HUES6 (cell line): Measurements from ENCODE around the gene EYA4.

Experiments used
- H3K27ac ChIP-seq: 2 replicates; pipeline ENCODE4 v1.7.0; 2013; ENCODE audit warnings: low read depth, mild to moderate bottlenecking, low read length, inconsistent platforms
- H3K27me3 ChIP-seq: 2 replicates; pipeline ENCODE4 v1.6.1; 2013; ENCODE audit warnings: low read length; ENCODE audit not compliant: control insufficient read depth, insufficient read depth
- H3K36me3 ChIP-seq: 2 replicates; pipeline ENCODE4 v1.6.1; 2013; ENCODE audit warnings: low read length; ENCODE audit not compliant: control insufficient read depth, insufficient read depth
- H3K4me1 ChIP-seq: 2 replicates; pipeline ENCODE4 v1.6.1; 2013; ENCODE audit warnings: low read length; ENCODE audit not compliant: control insufficient read depth, insufficient read depth
- H3K4me3 ChIP-seq: 2 replicates; pipeline ENCODE4 v1.5.1; 2013; ENCODE audit warnings: low read depth, low read length
- H3K9ac ChIP-seq: one replicate; pipeline ENCODE4 v1.6.1; 2013; ENCODE audit warnings: mild to moderate bottlenecking, low read length
- H3K9me3 ChIP-seq: 2 replicates; pipeline ENCODE4 v1.6.1; 2013; ENCODE audit warnings: low read depth, low read length; ENCODE audit not compliant: control insufficient read depth, insufficient read depth

EYA4 gene

DNA sequence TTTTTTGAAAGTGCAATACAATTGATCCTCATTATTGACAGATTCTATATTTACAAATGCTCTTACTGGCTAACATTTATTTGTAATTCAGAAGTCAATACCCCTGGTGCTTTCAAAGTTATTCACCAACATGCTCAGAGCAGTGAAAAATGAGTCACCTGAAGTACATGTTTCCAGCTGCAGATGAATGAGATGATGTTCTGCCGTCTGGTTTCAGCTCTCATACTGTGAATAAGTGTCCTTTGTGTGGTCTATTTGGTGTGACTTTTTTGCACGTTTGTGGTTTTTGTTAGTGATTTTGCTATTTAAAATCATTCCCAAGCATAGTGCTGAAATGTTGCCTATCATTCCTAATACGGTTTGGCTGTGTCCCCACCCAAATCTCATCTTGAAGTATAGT lies 22.3 kb upstream of the EYA4 start:
- Histone ChIP-seq H3K9me3 (peaks cover 10% of the 10 kb centered on the region; the same call in 1 of the 2 replicates), H3K36me3 (no peaks in the 10 kb centered on the region), H3K27ac (no peak overlapping the region), H3K9ac (no peak overlapping the region), H3K27me3 (no peaks in the 10 kb centered on the region), H3K4me3 (no peak overlapping the region), H3K4me1 (no peaks in the 10 kb centered on the region)

DNA sequence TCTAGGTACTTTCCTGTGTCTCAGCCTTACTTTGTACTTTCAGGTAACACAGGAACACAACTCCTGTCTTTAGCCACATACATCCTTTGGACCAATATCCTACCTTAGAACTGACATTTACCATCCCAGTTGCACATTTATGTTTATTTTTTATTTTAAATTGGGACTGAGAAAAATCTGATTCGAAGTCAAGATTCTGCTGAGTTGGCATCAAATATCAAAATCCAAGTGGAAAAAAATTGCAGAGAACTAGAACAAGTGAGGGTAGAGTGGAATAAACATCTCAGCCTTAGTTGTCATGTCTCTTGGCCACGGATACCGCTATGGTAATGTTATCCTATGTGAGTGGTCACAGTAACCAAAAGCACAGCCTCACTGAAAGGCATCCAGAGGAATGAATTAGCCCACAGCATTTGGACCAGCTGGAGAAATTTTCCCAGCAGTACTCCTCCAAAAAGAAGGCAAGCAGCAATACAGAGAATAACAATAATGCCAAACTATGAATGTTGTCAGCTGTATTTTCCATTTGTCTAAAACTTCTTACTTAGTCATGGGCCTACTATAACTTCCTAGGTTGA lies 17.6 kb upstream of the EYA4 start:
- Histone ChIP-seq H3K36me3 (no peaks in the 10 kb centered on the region), H3K9me3 (peaks cover 10% of the 10 kb centered on the region; the same call in 1 of the 2 replicates), H3K27me3 (no peaks in the 10 kb centered on the region), H3K27ac (no peak overlapping the region), H3K4me3 (no peak overlapping the region), H3K9ac (no peak overlapping the region), H3K4me1 (no peaks in the 10 kb centered on the region)

DNA sequence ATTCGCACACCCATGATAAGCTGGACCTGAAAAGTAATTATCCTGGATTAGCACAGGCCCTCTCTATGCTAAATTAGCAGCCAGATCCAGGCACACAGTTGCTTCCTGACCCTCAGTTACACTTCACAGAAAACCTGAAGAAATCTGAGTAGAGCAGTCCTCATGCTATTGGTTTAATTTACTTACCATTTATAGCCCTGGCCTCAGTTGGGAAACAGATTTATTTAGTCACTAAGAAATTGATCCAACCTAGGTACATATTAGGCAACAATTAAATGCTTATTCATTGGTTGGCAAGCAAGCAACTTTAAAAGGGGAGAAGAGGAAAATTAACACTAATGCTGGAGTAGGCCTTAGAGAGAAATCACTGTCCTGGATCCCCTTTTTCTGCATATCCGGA lies 15.6 kb upstream of the EYA4 start:
- H3K9ac ChIP-seq: no peak overlapping the region

DNA sequence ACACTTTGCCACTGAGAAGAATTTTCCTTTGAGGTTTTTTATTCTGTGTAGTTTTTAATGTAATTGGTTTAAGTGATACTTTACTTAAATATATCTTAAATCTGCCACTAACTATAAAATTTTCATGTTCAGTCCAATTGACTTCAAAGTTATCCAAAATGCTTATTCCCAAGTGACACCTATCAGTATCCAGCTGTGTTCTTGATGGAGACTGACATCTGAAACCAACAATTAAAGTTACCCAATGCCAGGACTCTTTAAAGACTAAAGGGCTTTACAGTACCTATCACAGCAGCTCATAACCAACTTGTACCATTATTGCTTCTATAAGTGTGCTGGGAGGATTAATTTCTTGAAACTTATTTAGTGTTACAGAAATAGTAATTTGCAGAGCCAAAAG lies 13.8 kb upstream of the EYA4 start:
- H3K9me3 ChIP-seq: no peaks in the 10 kb centered on the region
- H3K27ac ChIP-seq: no peak overlapping the region
- H3K27me3 ChIP-seq: no peaks in the 10 kb centered on the region
- no peaks in the 10 kb centered on the region for H3K4me1 ChIP-seq
- no peaks in the 10 kb centered on the region for H3K36me3 ChIP-seq
- H3K9ac ChIP-seq: no peak overlapping the region
- no peak overlapping the region for H3K4me3 ChIP-seq

More for the DNA sequence above, 15.6 kb upstream of the EYA4 start:
- Histone ChIP-seq H3K9me3 (no peaks in the 10 kb centered on the region), H3K27me3 (no peaks in the 10 kb centered on the region), H3K4me1 (no peaks in the 10 kb centered on the region), H3K4me3 (no peak overlapping the region), H3K27ac (no peak overlapping the region), H3K36me3 (no peaks in the 10 kb centered on the region)

DNA sequence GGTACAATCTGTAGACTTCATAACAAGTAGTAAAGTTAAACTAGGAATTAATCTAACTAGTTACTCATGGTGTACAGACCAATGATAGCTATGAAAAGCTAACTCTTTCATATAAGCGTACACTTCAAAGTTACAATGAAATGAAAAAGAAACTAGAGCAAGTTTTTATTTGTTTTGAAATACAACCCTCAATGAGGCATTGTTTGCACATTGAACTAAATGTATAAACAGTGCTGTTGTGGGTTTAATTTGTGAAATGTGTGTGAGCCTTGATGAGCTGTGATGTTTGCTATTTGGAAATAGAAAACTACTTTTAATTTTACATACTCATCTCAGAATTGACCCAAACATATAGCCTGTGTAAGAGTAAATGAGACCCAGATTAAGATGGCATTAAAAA lies 11.1 kb upstream of the EYA4 start:
- Histone ChIP-seq H3K27me3 (no peaks in the 10 kb centered on the region), H3K4me1 (no peaks in the 10 kb centered on the region), H3K27ac (no peak overlapping the region), H3K9me3 (no peaks in the 10 kb centered on the region), H3K9ac (no peak overlapping the region), H3K4me3 (no peak overlapping the region), H3K36me3 (no peaks in the 10 kb centered on the region)

DNA sequence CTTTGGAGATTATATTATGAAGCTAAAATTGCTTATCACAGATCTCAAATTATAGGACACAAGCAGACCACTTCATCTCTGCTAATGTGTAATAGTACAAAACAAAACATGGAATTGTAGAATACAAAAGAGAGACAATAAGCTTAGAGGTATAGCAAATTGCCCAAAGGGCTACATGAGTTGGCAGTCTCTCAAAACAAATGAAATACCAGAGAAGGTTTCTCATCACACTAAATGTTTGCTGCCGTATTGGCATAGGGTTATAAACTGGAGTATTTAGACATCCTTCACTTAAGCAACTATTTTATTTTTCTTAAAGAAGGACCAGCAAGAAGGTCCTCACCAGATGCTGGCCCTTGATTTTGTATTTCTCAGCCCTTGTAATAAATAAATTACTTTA lies 5.9 kb upstream of the EYA4 start:
- H3K9ac ChIP-seq: no peak overlapping the region
- H3K27ac ChIP-seq: no peak overlapping the region
- no peaks in the 10 kb centered on the region for H3K9me3 ChIP-seq
- 0 out of 2 replicates have a peak, but pooled peaks cover under 1% of the 10 kb centered on the region for H3K4me1 ChIP-seq
- H3K27me3 ChIP-seq: peaks cover 14% of the 10 kb centered on the region
- H3K4me3 ChIP-seq: no peak overlapping the region
- no peaks in the 10 kb centered on the region for H3K36me3 ChIP-seq

DNA sequence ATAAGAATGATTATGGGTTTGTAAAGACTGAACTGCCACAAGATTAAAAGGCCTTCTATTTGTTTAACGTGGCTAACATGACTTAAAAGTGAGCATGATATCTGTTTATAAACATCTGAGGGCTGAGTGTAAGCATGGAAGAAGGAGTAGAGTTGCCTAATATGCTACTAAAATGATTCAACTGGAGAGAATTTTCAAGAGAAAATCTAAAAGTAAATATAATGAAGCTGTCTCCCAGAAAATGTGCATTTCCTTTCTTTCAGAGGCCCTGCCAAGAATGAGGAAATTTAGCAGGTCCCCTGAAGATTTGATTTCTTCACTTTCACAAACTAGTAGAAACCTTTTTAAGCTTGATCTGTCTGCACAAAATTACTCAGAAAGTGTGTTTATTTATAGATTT lies 4.2 kb upstream of the EYA4 start:
- no peak overlapping the region for H3K4me3 ChIP-seq
- peaks cover 30% of the 10 kb centered on the region for H3K27me3 ChIP-seq
- 0 out of 2 replicates have a peak, but pooled peaks cover 6% of the 10 kb centered on the region for H3K4me1 ChIP-seq
- no peak overlapping the region for H3K9ac ChIP-seq
- H3K9me3 ChIP-seq: no peaks in the 10 kb centered on the region
- no peak overlapping the region for H3K27ac ChIP-seq
- no peaks in the 10 kb centered on the region for H3K36me3 ChIP-seq

DNA sequence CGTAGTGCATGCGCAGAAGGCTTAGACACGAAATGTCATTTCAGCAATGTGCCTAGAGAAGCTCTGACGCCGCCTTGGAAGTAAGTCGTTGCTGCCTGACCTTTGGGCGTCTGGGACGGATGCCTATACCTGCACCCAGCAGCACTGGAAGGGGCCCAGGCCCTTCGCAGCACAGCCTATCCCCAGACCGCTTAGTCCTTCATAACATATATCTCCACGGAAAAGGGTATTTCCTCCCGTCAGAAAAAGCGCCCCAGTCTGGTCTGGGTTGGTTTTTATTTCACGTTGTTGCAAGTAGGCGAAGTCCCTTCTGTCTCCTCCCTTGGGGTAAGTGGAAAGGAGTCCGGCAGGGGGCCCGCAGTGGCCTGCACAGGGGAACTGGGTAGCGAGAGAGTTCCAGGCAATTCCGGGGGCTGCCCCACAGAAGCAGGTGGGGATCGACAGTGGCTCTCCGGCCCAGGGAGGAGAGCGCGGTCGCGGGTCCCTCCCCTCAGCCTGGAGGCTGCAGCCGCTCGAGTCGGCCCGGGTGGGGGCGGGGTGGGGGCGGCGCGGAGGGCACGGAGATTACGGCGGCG lies 559 bp upstream of the EYA4 start:
- Histone ChIP-seq H3K9ac (no peak overlapping the region), H3K27me3 (peaks cover 67% of the 10 kb centered on the region), H3K27ac (no peak overlapping the region), H3K4me1 (peaks cover 15% of the 10 kb centered on the region; the same call in 1 of the 2 replicates), H3K9me3 (no peaks in the 10 kb centered on the region), H3K4me3 (peak overlapping the region; percentile 79), H3K36me3 (no peaks in the 10 kb centered on the region)

DNA sequence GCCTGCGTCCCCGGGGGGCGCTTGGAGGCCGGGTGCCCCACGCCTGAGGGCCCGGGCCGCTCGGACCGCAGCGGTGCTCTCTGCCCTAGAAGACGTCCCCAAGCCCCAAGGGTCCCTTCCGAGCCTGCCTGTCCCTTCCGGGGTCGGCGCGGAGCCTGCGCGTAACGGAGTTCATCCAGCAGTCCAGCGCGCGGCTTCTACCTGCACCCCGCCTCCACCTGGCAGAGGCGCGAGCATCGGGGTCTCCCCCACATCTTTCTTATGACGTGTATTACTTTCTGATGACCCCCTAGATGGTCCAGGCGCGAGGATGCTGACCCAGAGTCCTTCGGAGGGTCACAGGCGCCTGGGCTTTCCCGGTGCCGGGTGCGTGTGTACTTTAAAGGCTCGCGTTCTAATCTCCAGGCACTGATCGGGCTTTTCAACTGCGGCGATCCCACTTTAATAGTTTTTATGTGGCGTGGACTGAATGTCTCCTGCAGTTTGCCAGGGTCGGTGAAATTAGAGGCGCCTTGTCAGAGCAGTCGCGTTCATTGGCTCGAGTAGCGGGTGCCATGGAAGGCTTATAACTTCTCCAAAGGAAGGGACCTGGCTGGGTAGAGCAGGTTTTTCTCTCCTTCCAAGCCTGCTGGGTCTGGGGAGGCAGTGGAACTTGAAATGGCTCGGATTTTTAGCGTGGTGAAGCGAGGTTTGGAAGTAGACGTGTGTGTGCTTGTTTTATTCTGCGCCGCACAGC lies 912 bp downstream of the EYA4 start:
- Histone ChIP-seq H3K27me3 (peaks cover 79% of the 10 kb centered on the region), H3K4me1 (peaks cover 15% of the 10 kb centered on the region; the same call in 1 of the 2 replicates), H3K4me3 (peak overlapping the region; percentile 79), H3K9me3 (no peaks in the 10 kb centered on the region), H3K36me3 (no peaks in the 10 kb centered on the region), H3K27ac (no peak overlapping the region), H3K9ac (peak overlapping the region; percentile 4)

DNA sequence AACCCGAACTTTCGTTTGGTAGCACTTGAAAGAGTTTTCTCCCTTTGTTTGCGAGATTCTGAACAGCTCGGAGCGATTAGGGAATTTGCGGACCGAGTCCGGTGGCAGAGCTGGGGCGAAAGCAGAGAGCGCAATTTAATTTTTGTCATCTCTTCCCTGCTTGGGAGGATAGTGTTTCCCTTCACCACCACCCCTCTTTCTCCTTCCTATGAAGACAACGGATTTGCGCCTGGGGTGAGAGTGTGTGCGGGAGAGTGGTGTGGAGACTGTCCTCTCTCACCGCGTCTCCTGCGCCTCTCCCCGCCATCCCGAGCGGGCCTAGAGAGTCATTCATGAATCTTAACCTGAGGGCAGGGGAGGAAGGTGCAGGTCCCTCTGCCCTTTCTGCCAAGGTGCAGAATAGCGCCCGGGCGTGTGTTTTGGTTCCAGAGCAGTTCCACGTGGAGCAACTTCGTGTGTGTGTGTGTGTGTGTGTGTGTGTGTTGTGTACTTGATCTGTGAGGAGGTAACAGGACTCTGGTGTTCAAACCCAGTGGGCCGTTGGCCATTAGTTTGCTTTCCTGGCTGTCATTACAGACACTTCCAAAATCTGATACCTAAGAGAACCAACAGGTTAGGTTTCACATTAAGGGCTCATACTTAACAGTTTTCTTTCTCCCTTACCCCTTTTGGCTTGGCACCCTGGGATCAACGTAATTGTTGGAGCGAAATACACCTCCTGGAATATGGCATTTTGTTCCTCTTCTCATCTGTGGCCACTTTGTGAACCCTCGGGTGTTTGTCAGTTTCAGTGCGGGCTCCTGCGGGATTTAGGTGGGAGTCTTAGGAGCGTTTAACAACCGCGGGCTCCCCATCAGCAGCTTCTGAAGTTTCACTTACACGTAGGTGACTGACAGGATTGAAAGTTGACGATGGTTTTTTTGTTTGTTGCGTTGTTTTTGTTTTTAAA lies 1.8 kb downstream of the EYA4 start:
- peak overlapping the region; percentile 79 for H3K4me3 ChIP-seq
- H3K4me1 ChIP-seq: peaks cover 22% of the 10 kb centered on the region
- H3K9me3 ChIP-seq: no peaks in the 10 kb centered on the region
- H3K27ac ChIP-seq: no peak overlapping the region
- peak overlapping the region; percentile 4 for H3K9ac ChIP-seq
- peaks cover 79% of the 10 kb centered on the region for H3K27me3 ChIP-seq
- H3K36me3 ChIP-seq: no peaks in the 10 kb centered on the region
